HG03108 (cell line): Measurements from ENCODE around the gene JPT2.

Experiments used
- ATAC-seq: cut with Tn5 transposase; IDR thresholded peaks from one replicate; pipeline ENCODE4 v1.9.1; 2021; ENCODE audit warnings: moderate library complexity; ENCODE audit not compliant: unreplicated experiment

The JPT2 gene

DNA sequence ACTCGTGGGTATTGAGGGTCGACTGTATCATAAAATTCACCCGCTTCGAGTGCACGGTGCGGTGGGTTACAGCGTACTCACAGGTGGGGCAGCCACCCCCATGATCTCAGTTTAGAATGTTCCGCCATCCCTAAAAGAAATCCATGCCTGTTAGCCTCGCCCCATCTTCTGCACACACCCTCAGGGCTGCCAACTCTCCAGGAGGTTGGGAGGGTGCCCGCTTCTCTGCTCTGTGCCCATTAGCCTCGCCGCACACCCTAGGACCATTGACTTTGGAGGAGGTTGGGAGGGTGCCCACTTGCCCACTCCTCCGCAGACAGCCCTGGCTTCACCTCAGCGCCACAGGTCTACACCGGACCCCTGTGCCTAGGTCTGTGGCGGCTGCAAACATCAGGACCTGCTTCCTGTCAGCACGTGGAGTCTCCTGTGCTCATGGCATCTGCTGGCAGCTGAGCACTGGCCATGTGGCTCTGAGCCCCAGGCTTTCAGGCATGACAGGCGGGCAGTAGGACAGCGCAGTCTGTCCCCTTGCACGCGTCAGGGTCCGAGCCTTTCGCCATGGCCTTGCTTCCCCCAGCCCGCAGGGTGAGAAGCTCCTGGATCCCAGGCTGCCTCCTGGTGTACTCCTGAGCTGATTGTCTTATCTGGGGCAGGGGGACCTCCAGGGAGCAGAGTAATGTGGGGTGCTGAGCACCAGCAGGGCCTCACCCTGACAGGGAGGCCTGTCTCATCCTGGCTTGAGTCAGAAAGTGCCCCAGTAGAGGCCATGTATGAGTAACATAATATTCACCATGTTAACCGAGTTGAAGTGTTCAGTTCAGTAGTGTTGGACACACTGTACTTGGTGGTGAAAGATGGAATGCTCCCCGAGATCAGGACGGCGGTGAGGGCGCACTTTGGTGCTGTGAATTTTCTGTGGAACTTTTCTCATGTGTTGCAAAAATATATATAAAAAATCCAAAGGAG is 71.4 kb downstream of the JPT2 start:
- no peak for ATAC-seq
